Measurements from ENCODE around the gene ARHGAP5.

ARHGAP5 gene

DNA sequence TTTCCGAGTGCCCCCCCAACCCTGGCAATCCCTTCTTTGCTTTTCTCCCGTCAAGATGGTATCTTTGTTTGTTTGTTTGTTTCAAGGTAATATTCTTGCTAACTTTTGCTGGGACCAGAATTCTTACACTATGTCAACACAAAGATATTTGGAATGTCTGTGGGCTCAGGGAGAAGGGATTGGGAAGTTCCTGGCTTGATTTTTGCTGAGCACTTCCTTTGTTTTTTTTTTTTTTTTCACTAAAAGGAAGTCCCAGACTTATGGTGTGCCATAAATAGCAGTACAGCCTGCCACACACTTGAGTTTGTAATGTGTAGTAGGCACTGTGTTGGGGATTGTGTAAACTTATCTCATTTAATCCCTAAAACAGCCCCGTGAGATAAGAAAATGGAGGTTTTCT is 113.6 kb downstream of the ARHGAP5 start:
- DNase-seq: no peak

GRCh38 chr14:32192712-32193373 is 115.7 kb downstream of the ARHGAP5 start:
- DNase-seq: no peak

DNA sequence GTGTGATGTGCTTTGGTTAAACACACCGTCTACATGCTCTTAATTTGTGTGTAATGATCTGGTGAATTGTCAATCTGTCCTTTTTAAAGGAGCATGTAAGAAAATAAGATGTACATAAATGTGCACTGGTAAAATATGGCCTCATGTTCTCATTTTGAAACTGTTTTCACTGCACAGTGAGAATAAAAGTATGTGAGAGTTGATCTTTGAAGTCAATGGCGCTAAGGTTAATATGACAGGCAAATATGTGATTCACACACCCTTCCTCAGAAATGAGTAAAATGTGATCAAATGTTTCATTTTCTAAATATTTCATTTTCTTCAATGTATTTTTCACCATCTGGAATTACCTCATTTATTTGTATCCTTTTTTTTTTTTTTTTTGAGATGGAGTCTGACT is 116.4 kb downstream of the ARHGAP5 start:
- DNase-seq: no peak

DNA sequence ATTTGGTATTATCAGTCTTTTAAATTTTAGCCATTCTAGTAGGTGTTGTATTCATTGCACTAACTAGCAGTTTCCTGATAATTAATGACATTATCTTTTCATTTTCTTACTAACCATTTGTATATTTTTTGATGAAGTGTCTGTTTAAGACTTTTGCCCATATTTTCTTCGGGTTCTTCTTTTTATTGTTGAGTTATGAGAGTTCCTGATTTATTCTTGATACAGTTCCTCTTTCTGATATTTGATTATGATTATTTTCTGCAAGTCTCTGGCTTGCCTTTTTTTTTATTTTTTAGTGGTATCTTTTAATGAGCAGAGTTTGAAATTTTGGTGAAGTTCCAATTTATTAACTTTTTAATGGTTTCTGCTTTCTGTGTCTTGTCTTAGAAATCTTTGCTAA is 118.5 kb downstream of the ARHGAP5 start:
- no peak for DNase-seq

GRCh38 chr14:32197919-32198318 is 120.8 kb downstream of the ARHGAP5 start:
- DNase-seq: no peak

DNA sequence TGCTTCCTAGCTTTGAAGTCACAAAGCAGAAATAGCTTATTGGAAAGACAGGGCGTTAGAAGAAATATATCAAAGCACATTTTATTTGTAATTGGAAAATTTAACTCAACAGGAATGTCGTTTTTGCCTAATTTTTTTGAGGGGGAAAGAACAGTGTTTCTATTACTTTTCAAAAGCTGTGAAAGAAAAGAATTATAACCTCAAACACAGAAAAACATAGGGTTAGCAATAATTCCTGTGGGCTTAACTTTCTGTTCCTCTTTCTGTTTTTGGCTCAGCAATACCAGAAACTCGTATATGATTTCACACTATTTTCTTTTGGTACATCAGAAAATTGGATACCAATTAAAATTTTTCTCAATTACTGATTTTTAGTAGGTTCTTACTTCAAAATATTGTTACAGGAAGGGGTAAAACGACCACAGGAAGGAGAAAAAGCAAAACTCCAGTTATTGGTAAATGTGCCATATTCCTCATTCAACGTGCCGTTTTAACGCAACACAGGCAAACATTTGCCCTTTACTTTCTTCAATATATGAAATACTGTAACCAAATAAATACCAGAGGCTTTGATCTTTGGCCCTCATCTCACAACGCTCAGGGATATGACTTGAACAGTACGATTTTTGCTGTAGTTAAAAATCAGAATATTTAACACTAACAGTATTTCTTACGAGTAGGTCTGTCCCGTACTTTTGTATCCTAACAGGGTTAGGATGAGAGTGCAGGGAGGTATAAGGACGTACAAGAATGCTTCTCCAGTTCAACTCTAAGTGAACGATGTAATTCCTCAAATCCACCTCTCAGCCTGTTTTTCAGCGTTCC is 123.5 kb downstream of the ARHGAP5 start:
- DNase-seq: no peak

- peak in 1 of 2 experiments; percentile 46 for DNase-seq
Observed at GRCh38 chr14:32201193-32201815, 124.2 kb downstream of the ARHGAP5 start.

DNA sequence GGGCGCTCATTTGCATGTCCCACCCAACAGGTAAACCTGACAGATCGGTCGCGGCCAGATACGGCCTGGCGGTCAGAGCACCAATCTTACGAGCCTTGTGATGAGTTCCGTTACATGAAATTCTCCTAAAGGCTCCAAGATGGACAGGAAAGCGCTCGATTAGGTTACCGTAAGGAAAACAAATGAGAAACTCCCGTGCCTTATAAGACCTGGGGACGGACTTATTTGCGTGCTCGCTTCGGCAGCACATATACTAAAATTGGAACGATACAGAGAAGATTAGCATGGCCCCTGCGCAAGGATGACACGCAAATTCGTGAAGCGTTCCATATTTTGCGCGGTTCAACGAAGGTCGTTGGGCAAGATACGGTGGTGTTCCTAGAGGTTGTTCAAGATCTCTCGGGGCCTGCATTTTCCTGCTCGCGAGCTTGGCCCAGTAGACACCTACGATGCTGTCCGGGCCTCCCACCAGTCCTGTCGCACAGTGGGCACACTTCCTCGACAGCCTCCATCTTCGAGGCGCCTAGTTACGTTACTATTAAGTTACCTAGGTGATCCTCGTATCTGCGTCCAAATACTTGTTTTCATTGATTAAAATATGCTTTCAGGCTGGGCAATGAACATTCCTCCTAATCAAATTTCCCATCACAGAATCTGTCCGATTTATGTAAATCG is 124.8 kb downstream of the ARHGAP5 start, which contains the start of gene RNU6-7:
RNU6-7 (plus strand) TSS at position 230 of the 675 bp plus-strand sequence.
- DNase-seq: no peak

GRCh38 chr14:32202491-32202997 is 125.4 kb downstream of the ARHGAP5 start:
- peak in 1 of 2 experiments; percentile 56 for DNase-seq

- peak; percentile 47 to 80 for DNase-seq
Observed at GRCh38 chr14:32202998-32203882, 126.1 kb downstream of the ARHGAP5 start, which contains the start of gene RNU6-8. Gene RNU6-8 (minus strand): TSS chr14:32203269.

DNA sequence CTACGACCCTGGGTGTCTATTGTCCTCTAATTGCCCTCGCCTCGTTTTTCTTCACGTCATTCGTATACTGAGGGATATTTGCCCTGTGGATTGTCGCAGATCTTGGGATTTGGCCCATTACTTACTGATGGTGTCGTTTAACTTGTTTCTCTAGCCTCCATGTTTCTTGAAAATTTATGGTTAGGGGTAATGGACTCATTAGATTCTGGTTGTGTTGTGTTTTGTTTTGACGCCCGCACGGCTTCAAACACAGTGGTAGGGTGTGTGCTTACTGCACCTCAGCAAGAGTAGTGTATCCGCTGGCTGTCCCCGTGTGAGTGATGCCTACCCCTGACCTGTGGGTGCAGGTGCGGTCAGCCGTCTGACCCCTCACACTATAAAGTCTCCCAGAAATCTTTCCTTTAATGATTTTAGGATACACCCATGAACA is 126.8 kb downstream of the ARHGAP5 start:
- peak in 1 of 2 experiments; percentile 21 for DNase-seq

DNA sequence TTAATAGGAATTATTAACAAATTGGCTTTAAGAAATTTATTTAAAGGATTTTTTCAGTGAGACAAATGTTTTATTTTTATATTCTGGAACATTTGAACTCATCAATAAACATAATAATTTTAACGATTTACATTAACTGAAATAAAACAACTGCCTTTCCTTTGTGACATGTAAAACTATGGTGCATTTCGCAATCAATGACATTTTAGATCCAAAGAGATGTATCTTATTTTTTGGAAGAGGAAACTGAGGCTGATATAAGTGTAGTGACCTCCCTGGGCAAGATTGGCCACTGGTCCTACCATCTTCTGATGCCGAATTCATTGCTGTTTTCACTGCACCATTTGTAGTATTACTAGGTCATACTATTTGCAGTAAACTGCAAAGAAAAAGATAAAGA is 128.4 kb downstream of the ARHGAP5 start:
- no peak for DNase-seq

GRCh38 chr14:32205984-32206383 is 128.9 kb downstream of the ARHGAP5 start:
- no peak for DNase-seq

DNA sequence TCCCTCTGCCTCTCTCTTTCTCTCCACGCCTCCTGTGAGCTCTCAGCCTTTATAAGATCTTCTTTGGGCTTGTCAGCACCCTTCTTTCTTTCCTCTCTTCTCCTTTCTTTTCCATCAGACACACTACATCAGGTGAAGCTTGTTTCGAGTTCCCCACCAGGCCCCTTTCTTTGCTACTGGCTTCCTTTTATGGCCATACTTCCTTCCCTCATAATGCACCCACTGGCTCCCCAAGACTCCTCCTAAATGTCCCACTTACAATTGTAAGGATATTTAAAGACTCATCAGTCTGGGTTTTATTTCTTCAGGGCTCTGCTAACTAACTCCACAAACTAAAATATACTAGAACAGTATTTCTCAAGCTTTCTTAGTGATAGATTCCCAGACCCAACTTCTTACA is 129.4 kb downstream of the ARHGAP5 start:
- no peak for DNase-seq

DNA sequence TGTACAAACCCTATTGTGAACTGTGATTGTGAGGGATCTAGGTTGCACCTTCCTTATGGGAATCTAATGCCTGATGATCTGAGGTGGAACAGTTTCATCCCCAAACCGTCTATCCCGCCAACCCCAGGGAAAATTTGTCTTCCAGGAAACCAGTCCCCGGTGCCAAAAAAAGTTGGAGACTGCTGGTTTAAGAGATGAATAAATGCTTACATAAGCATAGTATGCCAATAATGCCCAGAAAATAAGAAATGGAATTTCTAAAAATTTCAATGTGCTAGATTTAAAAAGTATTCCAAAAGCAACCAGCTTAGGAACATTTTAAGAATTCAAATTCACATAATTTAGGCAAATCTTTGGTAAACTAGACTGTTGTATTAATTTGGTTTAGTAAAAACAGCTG is 131.4 kb downstream of the ARHGAP5 start:
- no peak for DNase-seq

All from cerebellar nuclear complex (tissue), 1 donor.